Mammary epithelial cell (primary cell): ENCODE data around the gene DOK6.

Experiments used
- EZH2 ChIP-seq: IDR thresholded peaks from 2 replicates; pipeline ENCODE4 v1.6.1; 2012; ENCODE audit warnings: low read length, inconsistent platforms, borderline replicate concordance
- TF ChIP-seq, protein P1 (sequence below), 2 donors: IDR thresholded peaks in 1 of 2; conservative IDR thresholded peaks in 1 of 2; 2 replicates each; pipeline ENCODE4 v1.5.1; 2011 to 2012; ENCODE audit warnings: inconsistent platforms in 2 of 2, low read length in 2 of 2, mild to moderate bottlenecking in 2 of 2, control low read depth in 1 of 2, low read depth in 1 of 2; ENCODE audit not compliant: insufficient read depth in 1 of 2; ENCODE audit errors: extremely low read depth in 1 of 2

DNA sequence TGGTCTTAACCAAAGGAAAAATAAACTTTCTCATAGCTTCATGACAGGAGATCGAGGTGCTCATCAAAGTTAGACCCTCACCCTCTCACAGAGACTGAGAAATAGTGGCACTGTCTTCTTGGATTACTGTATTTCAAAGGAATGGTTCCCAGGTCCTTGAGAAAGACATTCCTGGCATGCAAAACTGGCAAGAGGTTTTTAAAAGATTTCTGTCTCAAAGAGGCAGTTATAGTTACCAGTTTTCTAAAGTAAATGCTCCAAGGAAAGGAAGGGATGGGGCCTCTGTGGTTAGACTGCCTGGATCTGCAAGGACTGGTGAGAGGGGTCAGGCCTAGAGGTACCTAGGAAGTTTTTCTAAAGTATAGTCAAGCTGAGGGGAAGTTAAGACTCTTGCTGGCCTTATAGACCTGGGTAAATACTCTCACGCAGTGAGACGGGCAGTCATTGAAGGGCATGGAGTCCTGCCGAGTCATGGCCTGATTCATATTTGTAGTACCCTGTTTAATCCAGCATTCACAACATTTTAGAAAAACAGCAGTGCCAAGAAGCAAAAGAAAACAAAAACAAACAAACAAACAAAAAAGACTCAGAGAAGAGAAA lies 226.1 kb downstream of the DOK6 start:
- TF ChIP-seq, protein P1, sequence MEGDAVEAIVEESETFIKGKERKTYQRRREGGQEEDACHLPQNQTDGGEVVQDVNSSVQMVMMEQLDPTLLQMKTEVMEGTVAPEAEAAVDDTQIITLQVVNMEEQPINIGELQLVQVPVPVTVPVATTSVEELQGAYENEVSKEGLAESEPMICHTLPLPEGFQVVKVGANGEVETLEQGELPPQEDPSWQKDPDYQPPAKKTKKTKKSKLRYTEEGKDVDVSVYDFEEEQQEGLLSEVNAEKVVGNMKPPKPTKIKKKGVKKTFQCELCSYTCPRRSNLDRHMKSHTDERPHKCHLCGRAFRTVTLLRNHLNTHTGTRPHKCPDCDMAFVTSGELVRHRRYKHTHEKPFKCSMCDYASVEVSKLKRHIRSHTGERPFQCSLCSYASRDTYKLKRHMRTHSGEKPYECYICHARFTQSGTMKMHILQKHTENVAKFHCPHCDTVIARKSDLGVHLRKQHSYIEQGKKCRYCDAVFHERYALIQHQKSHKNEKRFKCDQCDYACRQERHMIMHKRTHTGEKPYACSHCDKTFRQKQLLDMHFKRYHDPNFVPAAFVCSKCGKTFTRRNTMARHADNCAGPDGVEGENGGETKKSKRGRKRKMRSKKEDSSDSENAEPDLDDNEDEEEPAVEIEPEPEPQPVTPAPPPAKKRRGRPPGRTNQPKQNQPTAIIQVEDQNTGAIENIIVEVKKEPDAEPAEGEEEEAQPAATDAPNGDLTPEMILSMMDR (conservative IDR thresholded peaks at IDR 0.05 in 1 of 2, IDR thresholded peaks at IDR 0.05 in 1 of 2; ENCODE audit: extremely low read depth in 1 of 2, insufficient read depth in 1 of 2, low read depth in 1 of 2, low read length in 2 of 2): no peak
- TF ChIP-seq EZH2: no peak
